OCI-LY7 (cell line): ENCODE data around the gene BACH2.

Experiments used
- EZH2phosphoT487 ChIP-seq: fragments of 200-600 bp; sonication (generic); IDR thresholded peaks from 2 replicates; pipeline ENCODE4 v1.6.1; 2018; ENCODE audit warnings: low read depth, borderline replicate concordance, mild to moderate bottlenecking, mixed run types, antibody characterized with exemption, low read length, moderate library complexity, mixed read lengths
- TF ChIP-seq, protein P1 (sequence below): fragments of 200-600 bp; sonication (generic); conservative IDR thresholded peaks from 2 replicates; pipeline ENCODE4 v1.5.1; 2014; ENCODE audit warnings: mild to moderate bottlenecking, antibody characterized with exemption, low read length, moderate library complexity, mixed read lengths

DNA sequence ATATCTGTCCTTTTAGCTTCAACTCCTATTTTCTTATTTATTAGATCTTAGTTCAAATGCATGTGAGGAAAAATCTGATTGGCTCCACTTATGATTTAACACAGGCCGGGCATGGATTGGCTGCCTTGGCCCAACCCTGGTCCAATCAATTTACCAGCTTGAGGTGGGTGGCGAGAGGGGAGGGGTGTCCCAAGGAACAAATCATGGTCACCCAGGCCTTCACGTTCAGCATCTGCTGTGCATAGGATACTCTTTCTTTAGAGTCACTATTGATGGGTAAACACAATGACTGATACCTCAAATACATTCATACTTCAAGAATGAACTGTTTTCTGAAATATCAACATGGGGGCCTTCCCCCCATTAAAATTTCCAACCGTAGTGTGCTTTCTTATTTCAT, 14.9 kb upstream of the BACH2 start:
- TF ChIP-seq, protein P1, sequence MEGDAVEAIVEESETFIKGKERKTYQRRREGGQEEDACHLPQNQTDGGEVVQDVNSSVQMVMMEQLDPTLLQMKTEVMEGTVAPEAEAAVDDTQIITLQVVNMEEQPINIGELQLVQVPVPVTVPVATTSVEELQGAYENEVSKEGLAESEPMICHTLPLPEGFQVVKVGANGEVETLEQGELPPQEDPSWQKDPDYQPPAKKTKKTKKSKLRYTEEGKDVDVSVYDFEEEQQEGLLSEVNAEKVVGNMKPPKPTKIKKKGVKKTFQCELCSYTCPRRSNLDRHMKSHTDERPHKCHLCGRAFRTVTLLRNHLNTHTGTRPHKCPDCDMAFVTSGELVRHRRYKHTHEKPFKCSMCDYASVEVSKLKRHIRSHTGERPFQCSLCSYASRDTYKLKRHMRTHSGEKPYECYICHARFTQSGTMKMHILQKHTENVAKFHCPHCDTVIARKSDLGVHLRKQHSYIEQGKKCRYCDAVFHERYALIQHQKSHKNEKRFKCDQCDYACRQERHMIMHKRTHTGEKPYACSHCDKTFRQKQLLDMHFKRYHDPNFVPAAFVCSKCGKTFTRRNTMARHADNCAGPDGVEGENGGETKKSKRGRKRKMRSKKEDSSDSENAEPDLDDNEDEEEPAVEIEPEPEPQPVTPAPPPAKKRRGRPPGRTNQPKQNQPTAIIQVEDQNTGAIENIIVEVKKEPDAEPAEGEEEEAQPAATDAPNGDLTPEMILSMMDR: no peak
- TF ChIP-seq EZH2phosphoT487: no peak
